ENCODE data around the gene LMO4. TPM values are rescaled to one million over a fixed set of nuclear protein-coding genes. Genes with fewer than 3 reads are reported as not detected.

The LMO4 gene
- total RNA-seq, 1 donor from 2014 or later: 42.9 TPM

DNA sequence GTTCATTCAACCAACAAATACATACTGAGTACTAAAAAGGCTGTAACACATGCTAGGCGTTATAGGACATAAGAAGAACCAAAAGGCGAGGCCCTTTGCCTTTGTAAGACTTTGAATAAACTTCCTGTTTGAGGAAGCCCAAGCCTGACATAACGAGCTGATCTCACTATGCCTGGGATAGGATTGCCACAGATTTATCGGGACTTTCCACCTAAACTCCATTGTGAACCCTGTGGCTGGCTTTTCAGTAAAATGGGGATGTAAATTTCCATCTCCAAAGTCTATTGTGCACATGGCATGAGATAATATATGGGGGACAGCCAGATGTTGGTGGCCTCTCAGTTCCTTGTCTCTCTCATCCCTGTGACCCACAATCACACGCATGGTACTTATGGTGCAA, 41.9 kb downstream of the LMO4 start:
- no peak for FAIRE-seq
- H3K27ac ChIP-seq (ENCODE audit: low read depth, low read length): no peak overlapping the region
- Mint-ChIP-seq H3K4me3 (ENCODE audit: unreplicated experiment) (no peak overlapping the region), H3K9me3 (ENCODE audit: unreplicated experiment) (peaks cover 2% of the 10 kb centered on the region), H3K4me1 (ENCODE audit: low read depth, unreplicated experiment) (no peaks in the 10 kb centered on the region), H3K27ac (ENCODE audit: unreplicated experiment) (no peak overlapping the region), H3K27me3 (ENCODE audit: low read depth, unreplicated experiment) (no peaks in the 10 kb centered on the region), H3K36me3 (ENCODE audit: low read depth, unreplicated experiment) (no peaks in the 10 kb centered on the region)
- H3K36me3 ChIP-seq (ENCODE audit: insufficient read depth, low read length): no peaks in the 10 kb centered on the region
- no peaks in the 10 kb centered on the region for H3K79me2 ChIP-seq (ENCODE audit: insufficient read depth, low read length)
- H3K4me2 ChIP-seq (ENCODE audit: low read length): no peak overlapping the region
- no peak overlapping the region for H3K4me3 ChIP-seq (ENCODE audit: insufficient read depth, low read depth, low read length)
- H4K20me1 ChIP-seq (ENCODE audit: insufficient read depth, low read length): no peaks in the 10 kb centered on the region
- no peaks in the 10 kb centered on the region for H3K9me3 ChIP-seq (ENCODE audit: insufficient read depth, low read depth, low read length)
- TF ChIP-seq EZH2 (IDR thresholded peaks at IDR 0.05; ENCODE audit: insufficient read depth, low read length): no peak
- no peak for TF ChIP-seq CTCF (IDR thresholded peaks at IDR 0.05; ENCODE audit: insufficient read depth, low read depth, low read length)
- no peak for DNase-seq (ENCODE audit: low read depth)
- H2AFZ ChIP-seq (ENCODE audit: low read depth, low read length): no peak overlapping the region
- H3K27me3 ChIP-seq (ENCODE audit: insufficient read depth, low read length): no peaks in the 10 kb centered on the region
- H3K9ac ChIP-seq (ENCODE audit: low read length): no peak overlapping the region
- no peaks in the 10 kb centered on the region for H3K4me1 ChIP-seq (ENCODE audit: insufficient read depth, low read length)

GRCh38 chr1:87379306-87379705, 50.6 kb downstream of the LMO4 start:
- H3K4me2 ChIP-seq (ENCODE audit: low read length): no peak overlapping the region
- H4K20me1 ChIP-seq (ENCODE audit: insufficient read depth, low read length): no peaks in the 10 kb centered on the region
- no peak overlapping the region for H3K4me3 ChIP-seq (ENCODE audit: insufficient read depth, low read depth, low read length)
- Mint-ChIP-seq H3K36me3 (ENCODE audit: low read depth, unreplicated experiment) (no peaks in the 10 kb centered on the region), H3K27me3 (ENCODE audit: low read depth, unreplicated experiment) (no peaks in the 10 kb centered on the region), H3K4me1 (ENCODE audit: low read depth, unreplicated experiment) (no peaks in the 10 kb centered on the region), H3K4me3 (ENCODE audit: unreplicated experiment) (no peak overlapping the region), H3K9me3 (ENCODE audit: unreplicated experiment) (peaks cover 6% of the 10 kb centered on the region), H3K27ac (ENCODE audit: unreplicated experiment) (no peak overlapping the region)
- H3K36me3 ChIP-seq (ENCODE audit: insufficient read depth, low read length): no peaks in the 10 kb centered on the region
- no peaks in the 10 kb centered on the region for H3K9me3 ChIP-seq (ENCODE audit: insufficient read depth, low read depth, low read length)
- no peak overlapping the region for H2AFZ ChIP-seq (ENCODE audit: low read depth, low read length)
- no peak for FAIRE-seq
- H3K4me1 ChIP-seq (ENCODE audit: insufficient read depth, low read length): no peaks in the 10 kb centered on the region
- H3K27me3 ChIP-seq (ENCODE audit: insufficient read depth, low read length): no peaks in the 10 kb centered on the region
- H3K79me2 ChIP-seq (ENCODE audit: insufficient read depth, low read length): no peaks in the 10 kb centered on the region
- TF ChIP-seq EZH2 (IDR thresholded peaks at IDR 0.05; ENCODE audit: insufficient read depth, low read length) (no peak), CTCF (IDR thresholded peaks at IDR 0.05; ENCODE audit: insufficient read depth, low read depth, low read length) (no peak)
- no peak overlapping the region for H3K9ac ChIP-seq (ENCODE audit: low read length)
- H3K27ac ChIP-seq (ENCODE audit: low read depth, low read length): no peak overlapping the region
- DNase-seq (ENCODE audit: low read depth): no peak

- H3K27ac Mint-ChIP-seq (ENCODE audit: unreplicated experiment): no peak overlapping the region
- no peaks in the 10 kb centered on the region for H3K4me1 ChIP-seq (ENCODE audit: insufficient read depth, low read length)
- TF ChIP-seq CTCF (IDR thresholded peaks at IDR 0.05; ENCODE audit: insufficient read depth, low read depth, low read length): no peak
- no peak for TF ChIP-seq EZH2 (IDR thresholded peaks at IDR 0.05; ENCODE audit: insufficient read depth, low read length)
- no peaks in the 10 kb centered on the region for H4K20me1 ChIP-seq (ENCODE audit: insufficient read depth, low read length)
- no peak overlapping the region for H3K4me3 Mint-ChIP-seq (ENCODE audit: unreplicated experiment)
- no peaks in the 10 kb centered on the region for H3K27me3 ChIP-seq (ENCODE audit: insufficient read depth, low read length)
- DNase-seq (ENCODE audit: low read depth) (no peak), FAIRE-seq (no peak)
- no peaks in the 10 kb centered on the region for H3K9me3 Mint-ChIP-seq (ENCODE audit: unreplicated experiment)
- no peak overlapping the region for H3K9ac ChIP-seq (ENCODE audit: low read length)
- no peaks in the 10 kb centered on the region for H3K9me3 ChIP-seq (ENCODE audit: insufficient read depth, low read depth, low read length)
- no peaks in the 10 kb centered on the region for H3K4me1 Mint-ChIP-seq (ENCODE audit: low read depth, unreplicated experiment)
- H3K36me3 Mint-ChIP-seq (ENCODE audit: low read depth, unreplicated experiment): no peaks in the 10 kb centered on the region
- H3K27me3 Mint-ChIP-seq (ENCODE audit: low read depth, unreplicated experiment): no peaks in the 10 kb centered on the region
- no peak overlapping the region for H2AFZ ChIP-seq (ENCODE audit: low read depth, low read length)
- H3K79me2 ChIP-seq (ENCODE audit: insufficient read depth, low read length): no peaks in the 10 kb centered on the region
- no peak overlapping the region for H3K27ac ChIP-seq (ENCODE audit: low read depth, low read length)
- H3K4me3 ChIP-seq (ENCODE audit: insufficient read depth, low read depth, low read length): no peak overlapping the region
- H3K4me2 ChIP-seq (ENCODE audit: low read length): no peak overlapping the region
- no peaks in the 10 kb centered on the region for H3K36me3 ChIP-seq (ENCODE audit: insufficient read depth, low read length)
Observed at GRCh38 chr1:87386217-87386790, 57.6 kb downstream of the LMO4 start.
